HepG2 (cell line): ENCODE results near the gene RHBDL1.

Experiments
- FIP1L1 ChIP-seq: fragments of 200-400 bp; formaldehyde crosslinking; IDR thresholded peaks from 2 replicates; pipeline ENCODE4 v1.6.1; 2018; ENCODE audit warnings: low read depth, mild to moderate bottlenecking, low read length, moderate library complexity, borderline replicate concordance; ENCODE audit not compliant: insufficient read depth
- PHF5A ChIP-seq: IDR thresholded peaks from one replicate; pipeline ENCODE4 v1.6.1; 2018; ENCODE audit warnings: low read depth, missing genetic modification reagents; ENCODE audit not compliant: unreplicated experiment
- RNF2 ChIP-seq: fragments of 450-650 bp; conservative IDR thresholded peaks from 2 replicates; pipeline ENCODE4 v1.6.1; 2016; ENCODE audit warnings: low read depth
- ZNF7 ChIP-seq: IDR thresholded peaks from 2 replicates; pipeline ENCODE4 v1.6.1; 2016; ENCODE audit warnings: missing biosample characterization, missing genetic modification reagents
- ZNF746 ChIP-seq: sonication (generic); formaldehyde crosslinking; IDR thresholded peaks from 2 replicates; pipeline ENCODE4 v1.8.0; 2022; ENCODE audit warnings: mild to moderate bottlenecking, missing genetic modification reagents
- TF ChIP-seq, protein P1 (sequence below): sonication (generic); formaldehyde crosslinking; IDR thresholded peaks from 2 replicates; pipeline ENCODE4 v1.5.0; 2020; ENCODE audit warnings: missing genetic modification reagents

DNA sequence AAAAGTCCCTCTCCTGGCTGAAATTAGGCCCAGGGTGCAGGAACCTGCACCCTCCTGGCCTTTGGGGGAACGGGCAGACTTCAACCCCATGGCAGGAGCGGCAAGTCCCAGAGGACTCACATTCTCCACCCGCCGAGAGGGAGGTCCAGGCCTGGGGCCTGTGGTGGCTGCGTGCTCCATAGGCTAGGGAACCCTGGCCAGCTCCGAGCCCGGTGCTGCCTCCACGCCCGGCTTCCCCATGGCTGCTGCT is 50.6 kb downstream of the RHBDL1 start:
- TF ChIP-seq ZNF7 = no peak
- TF ChIP-seq, protein P1, sequence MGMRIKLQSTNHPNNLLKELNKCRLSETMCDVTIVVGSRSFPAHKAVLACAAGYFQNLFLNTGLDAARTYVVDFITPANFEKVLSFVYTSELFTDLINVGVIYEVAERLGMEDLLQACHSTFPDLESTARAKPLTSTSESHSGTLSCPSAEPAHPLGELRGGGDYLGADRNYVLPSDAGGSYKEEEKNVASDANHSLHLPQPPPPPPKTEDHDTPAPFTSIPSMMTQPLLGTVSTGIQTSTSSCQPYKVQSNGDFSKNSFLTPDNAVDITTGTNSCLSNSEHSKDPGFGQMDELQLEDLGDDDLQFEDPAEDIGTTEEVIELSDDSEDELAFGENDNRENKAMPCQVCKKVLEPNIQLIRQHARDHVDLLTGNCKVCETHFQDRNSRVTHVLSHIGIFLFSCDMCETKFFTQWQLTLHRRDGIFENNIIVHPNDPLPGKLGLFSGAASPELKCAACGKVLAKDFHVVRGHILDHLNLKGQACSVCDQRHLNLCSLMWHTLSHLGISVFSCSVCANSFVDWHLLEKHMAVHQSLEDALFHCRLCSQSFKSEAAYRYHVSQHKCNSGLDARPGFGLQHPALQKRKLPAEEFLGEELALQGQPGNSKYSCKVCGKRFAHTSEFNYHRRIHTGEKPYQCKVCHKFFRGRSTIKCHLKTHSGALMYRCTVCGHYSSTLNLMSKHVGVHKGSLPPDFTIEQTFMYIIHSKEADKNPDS (CRISPR knock-in tag) = no peak
- no peak for TF ChIP-seq PHF5A
- no peak for TF ChIP-seq ZNF746 (CRISPR knock-in tag)
- TF ChIP-seq FIP1L1 = no peak
- TF ChIP-seq RNF2 = no peak
